Osteocyte (in vitro differentiated cells): ENCODE results near the gene ME1. TPM values are rescaled to one million over a fixed set of nuclear protein-coding genes. Genes with fewer than 3 reads are reported as not detected.

Experiments used
- DNase-seq: peaks from one replicate; pipeline ENCODE4 v3.0.0; 2021; ENCODE audit warnings: mixed read lengths; ENCODE audit not compliant: unreplicated experiment; ENCODE audit errors: extremely low spot score
- H3K27ac Mint-ChIP-seq: one replicate; pipeline ENCODE4 v1.8.0; 2021; ENCODE audit warnings: mild to moderate bottlenecking, mixed read lengths; ENCODE audit not compliant: unreplicated experiment
- H3K27me3 Mint-ChIP-seq: one replicate; pipeline ENCODE4 v1.8.0; 2021; ENCODE audit warnings: mixed read lengths; ENCODE audit not compliant: unreplicated experiment
- H3K36me3 Mint-ChIP-seq: one replicate; pipeline ENCODE4 v1.8.0; 2021; ENCODE audit warnings: mixed read lengths; ENCODE audit not compliant: unreplicated experiment
- H3K4me1 Mint-ChIP-seq: one replicate; pipeline ENCODE4 v1.8.0; 2021; ENCODE audit warnings: mixed read lengths; ENCODE audit not compliant: unreplicated experiment
- H3K4me3 Mint-ChIP-seq: one replicate; pipeline ENCODE4 v1.8.0; 2021; ENCODE audit warnings: mild to moderate bottlenecking, moderate library complexity, mixed read lengths; ENCODE audit not compliant: unreplicated experiment
- H3K9me3 Mint-ChIP-seq: one replicate; pipeline ENCODE4 v1.8.0; 2021; ENCODE audit warnings: mixed read lengths; ENCODE audit not compliant: unreplicated experiment
- total RNA-seq: library from RNA; stranded (reverse); gene quantifications from 2 replicates; pipeline ENCODE4 v1.2.1, GENCODE V29; 2021
- TF ChIP-seq, protein P1 (sequence below): fragments of 200-600 bp; sonication (generic); IDR thresholded peaks from 2 replicates; pipeline ENCODE4 v1.5.0; 2021; ENCODE audit warnings: antibody characterized with exemption, mild to moderate bottlenecking, moderate library complexity

ME1 gene
- total RNA-seq, 1 donor from 2014 or later: 28.0 TPM

DNA sequence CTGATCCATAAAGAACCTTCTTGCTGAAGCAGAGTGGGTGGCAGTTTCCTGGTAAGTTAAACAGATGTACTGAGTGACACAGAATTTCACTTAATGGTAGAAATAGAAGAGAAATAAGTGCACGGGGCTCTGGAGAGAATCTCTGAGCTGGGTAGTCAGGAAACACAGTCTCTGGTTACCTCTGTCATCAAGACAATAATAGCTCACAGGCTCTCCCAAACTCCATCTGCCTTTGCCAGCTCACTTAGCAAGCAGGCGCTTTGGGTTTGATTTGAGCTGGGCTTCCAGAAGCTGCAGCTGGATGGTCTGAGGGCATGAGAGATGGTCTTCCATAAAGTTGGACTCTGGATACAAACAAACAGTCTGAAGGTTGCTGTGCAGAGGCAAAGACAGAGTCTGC is 41.9 kb upstream of the ME1 start:
- TF ChIP-seq, protein P1, sequence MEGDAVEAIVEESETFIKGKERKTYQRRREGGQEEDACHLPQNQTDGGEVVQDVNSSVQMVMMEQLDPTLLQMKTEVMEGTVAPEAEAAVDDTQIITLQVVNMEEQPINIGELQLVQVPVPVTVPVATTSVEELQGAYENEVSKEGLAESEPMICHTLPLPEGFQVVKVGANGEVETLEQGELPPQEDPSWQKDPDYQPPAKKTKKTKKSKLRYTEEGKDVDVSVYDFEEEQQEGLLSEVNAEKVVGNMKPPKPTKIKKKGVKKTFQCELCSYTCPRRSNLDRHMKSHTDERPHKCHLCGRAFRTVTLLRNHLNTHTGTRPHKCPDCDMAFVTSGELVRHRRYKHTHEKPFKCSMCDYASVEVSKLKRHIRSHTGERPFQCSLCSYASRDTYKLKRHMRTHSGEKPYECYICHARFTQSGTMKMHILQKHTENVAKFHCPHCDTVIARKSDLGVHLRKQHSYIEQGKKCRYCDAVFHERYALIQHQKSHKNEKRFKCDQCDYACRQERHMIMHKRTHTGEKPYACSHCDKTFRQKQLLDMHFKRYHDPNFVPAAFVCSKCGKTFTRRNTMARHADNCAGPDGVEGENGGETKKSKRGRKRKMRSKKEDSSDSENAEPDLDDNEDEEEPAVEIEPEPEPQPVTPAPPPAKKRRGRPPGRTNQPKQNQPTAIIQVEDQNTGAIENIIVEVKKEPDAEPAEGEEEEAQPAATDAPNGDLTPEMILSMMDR: no peak
- H3K36me3 Mint-ChIP-seq: no peaks in the 10 kb centered on the region
- no peaks in the 10 kb centered on the region for H3K4me1 Mint-ChIP-seq
- H3K4me3 Mint-ChIP-seq: no peak overlapping the region
- no peak for DNase-seq
- peaks cover 36% of the 10 kb centered on the region for H3K27me3 Mint-ChIP-seq
- no peak overlapping the region for H3K27ac Mint-ChIP-seq
- H3K9me3 Mint-ChIP-seq: no peaks in the 10 kb centered on the region

DNA sequence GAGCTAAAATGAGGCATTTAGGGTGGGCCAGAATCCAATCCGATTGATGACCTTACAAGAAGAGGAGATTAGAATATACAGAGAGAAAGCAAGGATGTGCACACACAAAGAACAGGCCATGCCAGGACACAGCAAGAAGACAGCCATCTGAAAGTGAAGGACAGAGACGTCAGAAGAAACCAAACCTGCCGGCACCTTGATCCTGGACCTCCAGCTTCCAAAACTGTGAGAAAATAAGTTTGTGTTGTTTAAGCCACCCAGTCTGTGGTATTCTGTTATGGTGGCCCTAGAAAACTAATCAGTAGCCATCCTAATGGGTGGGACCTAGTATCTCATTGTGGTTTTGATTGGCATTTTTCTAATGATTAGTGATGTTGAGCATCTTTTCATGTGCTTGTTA is 39.7 kb upstream of the ME1 start:
- Mint-ChIP-seq H3K36me3 (no peaks in the 10 kb centered on the region), H3K27ac (no peak overlapping the region), H3K9me3 (no peaks in the 10 kb centered on the region), H3K27me3 (peaks cover 36% of the 10 kb centered on the region), H3K4me1 (no peaks in the 10 kb centered on the region), H3K4me3 (no peak overlapping the region)
- no peak for DNase-seq
- TF ChIP-seq, protein P1: no peak

DNA sequence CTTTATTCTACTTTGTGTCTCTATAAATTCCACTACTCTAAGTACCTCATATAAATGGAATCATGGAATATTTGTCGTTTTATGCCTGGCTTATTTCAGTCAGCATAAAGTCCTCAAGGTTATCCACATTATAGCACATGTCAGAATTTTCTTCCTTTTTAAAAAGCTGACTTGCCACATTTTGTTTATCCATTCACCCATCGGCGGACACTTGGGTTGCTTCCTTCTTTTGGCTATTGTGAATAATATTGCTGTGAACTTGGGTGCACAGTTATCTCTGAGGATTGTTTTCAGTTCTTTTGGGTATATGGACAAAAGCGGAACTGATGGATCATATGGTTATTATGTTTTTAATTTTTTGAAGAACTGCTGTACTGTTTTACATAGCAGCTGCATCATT is 39.1 kb upstream of the ME1 start:
- Mint-ChIP-seq H3K27me3 (peaks cover 36% of the 10 kb centered on the region), H3K36me3 (no peaks in the 10 kb centered on the region), H3K27ac (no peak overlapping the region), H3K9me3 (no peaks in the 10 kb centered on the region), H3K4me3 (no peak overlapping the region), H3K4me1 (no peaks in the 10 kb centered on the region)
- DNase-seq: no peak
- TF ChIP-seq, protein P1: no peak

DNA sequence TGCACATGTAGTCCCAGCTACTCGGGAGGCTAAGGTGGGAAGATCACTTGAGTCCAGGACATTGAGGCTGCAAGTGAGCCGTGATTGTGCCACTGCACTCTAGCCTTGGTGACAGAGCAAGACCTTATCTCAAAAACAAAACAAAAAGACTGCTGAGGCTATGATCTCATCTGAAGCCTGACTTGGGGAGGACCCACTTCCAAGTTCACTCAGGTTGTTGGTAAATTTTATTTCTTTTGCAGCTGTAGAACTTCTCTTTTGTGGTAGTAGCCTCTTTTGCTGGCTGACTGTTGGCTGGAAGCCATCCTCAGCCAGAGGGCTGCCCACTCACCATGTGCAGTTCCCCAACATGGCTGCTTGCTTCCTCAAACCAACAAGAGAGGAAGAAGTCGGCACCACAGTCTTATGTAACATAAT is 36.8 kb upstream of the ME1 start:
- Mint-ChIP-seq H3K27me3 (peaks cover 15% of the 10 kb centered on the region), H3K4me1 (no peaks in the 10 kb centered on the region), H3K9me3 (no peaks in the 10 kb centered on the region), H3K27ac (no peak overlapping the region), H3K4me3 (no peak overlapping the region), H3K36me3 (no peaks in the 10 kb centered on the region)
- no peak for DNase-seq
- TF ChIP-seq, protein P1: no peak

DNA sequence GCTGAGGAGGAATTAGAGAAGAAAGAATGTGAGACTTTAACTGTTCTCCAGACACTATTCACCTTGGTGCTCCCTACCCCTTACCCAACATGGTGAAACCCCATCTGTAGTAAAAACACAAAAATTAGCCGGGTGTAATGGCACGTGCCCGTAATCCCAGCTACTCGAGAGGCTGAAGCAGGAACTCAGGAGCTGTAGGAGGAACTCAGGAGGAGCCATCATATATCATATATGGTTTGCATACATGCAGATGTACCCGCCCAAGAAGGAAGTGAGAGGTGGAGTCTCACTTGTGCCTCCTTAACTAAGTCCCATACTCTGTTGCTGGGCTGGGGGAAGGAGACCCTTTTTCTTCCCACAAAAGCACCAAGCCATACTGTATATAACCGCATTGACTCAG is 35.5 kb upstream of the ME1 start:
- Mint-ChIP-seq H3K4me3 (no peak overlapping the region), H3K27ac (no peak overlapping the region), H3K4me1 (no peaks in the 10 kb centered on the region), H3K9me3 (no peaks in the 10 kb centered on the region), H3K27me3 (peaks cover 13% of the 10 kb centered on the region), H3K36me3 (no peaks in the 10 kb centered on the region)
- no peak for DNase-seq
- TF ChIP-seq, protein P1: no peak
